ENCODE data around the gene BTBD19. TPM values are rescaled to one million over a fixed set of nuclear protein-coding genes. Genes with fewer than 3 reads are reported as not detected.

Gene BTBD19
- total and polyA plus RNA-seq, 9 of the 15 experiments (the other 6 are each of a cell fraction or from before 2014, with no cell fraction given), result 0.22 to 2.0 (median 0.95) TPM

DNA sequence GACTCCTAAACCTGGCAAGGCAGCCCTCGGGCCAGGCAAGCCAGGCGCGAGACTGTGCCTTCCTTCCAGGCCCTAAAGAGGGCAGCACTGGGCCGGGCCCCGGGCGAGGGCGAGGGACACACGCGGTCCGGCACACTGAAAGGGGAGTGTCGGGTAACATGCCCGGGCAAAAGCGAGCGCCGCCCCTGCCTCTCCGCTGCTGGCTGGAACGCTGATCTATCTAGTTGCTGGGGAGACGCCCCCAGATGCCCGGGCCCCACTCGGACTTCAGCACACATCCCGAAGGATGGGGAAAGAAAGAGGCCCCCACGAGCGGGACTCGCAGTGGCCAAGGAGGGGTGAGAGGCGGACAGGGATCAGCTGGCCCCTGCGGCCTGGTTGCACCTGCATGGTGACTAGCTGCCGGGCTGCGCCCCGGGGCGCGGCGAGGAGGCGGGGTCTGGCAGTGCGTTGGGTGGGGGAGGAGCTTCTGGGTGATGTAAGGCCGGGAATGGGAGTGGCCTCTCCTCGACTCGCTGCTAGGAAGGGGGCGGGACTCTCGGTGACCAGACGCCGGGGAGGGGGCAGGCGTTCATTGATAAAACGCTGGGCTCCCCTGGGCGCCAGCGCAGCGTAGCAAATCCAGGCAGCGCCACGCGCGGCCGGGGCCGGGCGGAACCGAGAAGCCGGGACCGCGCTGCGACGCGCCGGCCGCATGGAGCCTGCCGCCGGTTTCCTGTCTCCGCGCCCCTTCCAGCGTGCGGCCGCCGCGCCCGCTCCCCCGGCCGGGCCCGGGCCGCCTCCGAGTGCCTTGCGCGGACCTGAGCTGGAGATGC lies 8.3 kb upstream of the BTBD19 start, which contains the start of gene PLK3 (continued):
- TF ChIP-seq NKRF (IDR thresholded peaks at IDR 0.05; ENCODE audit: borderline replicate concordance), result peak; percentile 99
- peak; percentile 96 for TF ChIP-seq TBP (optimal IDR thresholded peaks at IDR 0.05; ENCODE audit: low read depth, low read length)
- TF ChIP-seq PTTG1 (tag; IDR thresholded peaks at IDR 0.05; ENCODE audit: low read depth), result no peak
- peak; percentile 83 for TF ChIP-seq SUPT5H (IDR thresholded peaks at IDR 0.05)
- no peak for TF ChIP-seq CBFB (CRISPR knock-in tag; IDR thresholded peaks at IDR 0.05)
- TF ChIP-seq ZNF134 (CRISPR knock-in tag; conservative IDR thresholded peaks at IDR 0.05), result no peak
- TF ChIP-seq EP300 (IDR thresholded peaks at IDR 0.05; ENCODE audit: low read length), result no peak; the same call in 1 of the 2 replicates
- TF ChIP-seq SMAD1 (IDR thresholded peaks at IDR 0.05; ENCODE audit: low read depth, low read length, partially characterized antibody), result peak; percentile 86
- no peak for TF ChIP-seq ZFP1 (CRISPR knock-in tag; IDR thresholded peaks at IDR 0.05)
- no peak; the same call in 1 of the 2 replicates for TF ChIP-seq BMI1 (IDR thresholded peaks at IDR 0.05; ENCODE audit: low read length)
- TF ChIP-seq ESRRB (CRISPR knock-in tag; IDR thresholded peaks at IDR 0.05; ENCODE audit: borderline replicate concordance), result no peak
- TF ChIP-seq KLF6 (CRISPR knock-in tag; IDR thresholded peaks at IDR 0.05; ENCODE audit: borderline replicate concordance), result peak; percentile 77; the same call in 1 of the 2 replicates
- TF ChIP-seq BCOR (IDR thresholded peaks at IDR 0.05), result peak; percentile 74; the same call in 1 of the 2 replicates
- TF ChIP-seq SNAPC5 (CRISPR knock-in tag; IDR thresholded peaks at IDR 0.05), result no peak
- TF ChIP-seq TFAM (CRISPR knock-in tag; conservative IDR thresholded peaks at IDR 0.05), result no peak
- TF ChIP-seq KDM4B (IDR thresholded peaks at IDR 0.05; ENCODE audit: borderline replicate concordance in 2 of 2, low read depth in 1 of 2), result peak in 1 of 2 experiments; percentile 68; a peak in 1 of 4 replicates
- TF ChIP-seq GATAD2B (IDR thresholded peaks at IDR 0.05; ENCODE audit: borderline replicate concordance), result peak; percentile 91
- TF ChIP-seq ZNF668 (CRISPR knock-in tag; IDR thresholded peaks at IDR 0.05), result 0 out of 2 replicates have a peak, but pooled peaks have one; percentile 30
- TF ChIP-seq TEAD2 (tag; IDR thresholded peaks at IDR 0.05), result no peak
- TF ChIP-seq PBX2 (CRISPR knock-in tag; IDR thresholded peaks at IDR 0.05; ENCODE audit: low read depth), result no peak
- peak; percentile 65 for TF ChIP-seq PBX2 (tag; conservative IDR thresholded peaks at IDR 0.05; ENCODE audit: low read depth)
- TF ChIP-seq YY1 (IDR thresholded peaks at IDR 0.05; ENCODE audit: borderline replicate concordance in 1 of 3, control insufficient read depth in 1 of 3, extremely low read depth in 1 of 3, insufficient read depth in 3 of 3, insufficient read length in 1 of 3, insufficient replicate concordance in 2 of 3, low read depth in 1 of 3, low read length in 2 of 3), result peak in 2 of 3 experiments; percentile 70 to 79

Data from K562 (cell line).